GM21526 (cell line): ENCODE measurements around the gene AKAP3.

Experiments used
- ATAC-seq: cut with Tn5 transposase; IDR thresholded peaks from one replicate; pipeline ENCODE4 v1.9.1; 2021; ENCODE audit warnings: moderate library complexity; ENCODE audit not compliant: unreplicated experiment, low FRiP score

AKAP3 gene

DNA sequence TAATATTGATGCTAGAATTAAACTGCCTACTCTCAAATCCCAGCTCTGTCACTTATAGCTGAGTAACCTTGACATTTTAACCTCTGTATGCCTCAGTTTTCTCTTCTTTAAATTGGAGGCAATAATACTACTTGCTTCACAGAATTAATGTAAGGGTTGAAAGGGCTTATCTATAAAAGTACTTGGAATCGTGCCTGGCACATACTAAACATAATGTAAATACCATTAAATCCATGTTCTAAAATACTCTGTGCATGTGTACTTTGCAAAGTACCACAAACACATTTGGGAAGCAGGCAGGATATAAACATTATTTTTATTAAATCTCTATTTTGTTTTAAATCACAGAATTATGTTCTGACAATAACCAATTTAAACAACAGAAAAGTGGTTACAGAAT, 44.9 kb downstream of the AKAP3 start:
- ATAC-seq = no peak

DNA sequence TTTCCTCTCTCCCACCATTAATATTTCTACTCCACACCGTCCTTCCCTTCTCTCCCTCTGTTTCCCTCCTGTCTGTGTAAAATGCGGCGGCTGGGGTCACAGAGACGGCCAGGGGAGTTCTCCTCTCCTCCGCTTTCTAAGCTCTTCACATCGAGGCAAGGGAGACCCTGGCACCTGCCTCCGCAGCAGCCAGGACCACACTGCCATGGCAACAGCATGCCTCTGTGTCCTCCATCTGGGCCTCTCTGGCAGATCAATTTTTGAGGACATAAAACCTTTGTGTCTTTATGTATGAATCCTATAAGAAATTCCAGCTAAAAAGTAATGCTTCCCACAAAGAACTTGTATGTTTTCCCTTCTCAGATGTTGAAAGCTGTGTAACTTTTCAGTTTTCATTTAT, 45.4 kb downstream of the AKAP3 start:
- ATAC-seq = no peak

GRCh38 chr12:4595881-4596280, 53.0 kb downstream of the AKAP3 start:
- ATAC-seq = no peak

- no peak for ATAC-seq
Observed at GRCh38 chr12:4591180-4591687, 57.6 kb downstream of the AKAP3 start.

- no peak for ATAC-seq
Observed at GRCh38 chr12:4589941-4590340, 58.9 kb downstream of the AKAP3 start.

- ATAC-seq = no peak
Observed at GRCh38 chr12:4588916-4589315, 59.9 kb downstream of the AKAP3 start.

DNA sequence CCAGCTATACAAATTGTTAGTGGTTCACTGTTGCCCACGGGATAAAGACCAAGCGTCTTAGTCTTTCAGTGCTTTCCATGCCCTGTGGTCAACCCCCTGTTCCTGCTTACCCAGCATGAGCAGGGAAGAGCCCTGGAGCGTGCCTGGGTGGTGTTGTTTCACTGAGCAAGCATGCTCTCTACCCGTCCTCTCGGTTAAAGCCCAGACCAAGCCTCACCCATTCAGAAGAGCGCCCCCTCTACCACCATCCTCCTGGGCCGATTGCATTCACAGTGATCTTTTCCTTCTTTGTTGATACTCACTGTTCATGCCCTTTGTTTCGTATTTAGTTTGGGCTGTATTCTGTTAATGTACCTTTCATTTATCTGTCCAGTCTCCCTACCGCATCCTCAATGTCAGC, 61.7 kb downstream of the AKAP3 start:
- ATAC-seq = no peak

DNA sequence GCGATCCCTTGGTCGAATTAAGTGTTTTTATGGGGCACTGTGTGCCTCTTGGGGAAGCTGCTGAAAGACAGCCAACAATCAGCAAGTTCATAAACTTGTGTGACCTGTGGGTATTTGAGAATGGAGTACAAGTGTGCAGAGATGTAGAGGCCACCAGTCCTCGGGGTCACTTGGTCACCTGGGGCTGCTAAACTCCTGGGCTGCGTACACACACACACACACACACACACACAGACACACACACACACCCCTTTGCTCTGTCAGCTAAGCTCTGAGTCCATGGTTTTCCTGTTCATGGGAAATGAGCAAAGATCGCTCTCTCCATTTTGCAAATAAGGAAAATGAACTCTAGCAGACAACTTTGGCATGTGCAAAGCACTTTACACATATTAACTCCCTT, 62.4 kb downstream of the AKAP3 start:
- ATAC-seq = no peak

DNA sequence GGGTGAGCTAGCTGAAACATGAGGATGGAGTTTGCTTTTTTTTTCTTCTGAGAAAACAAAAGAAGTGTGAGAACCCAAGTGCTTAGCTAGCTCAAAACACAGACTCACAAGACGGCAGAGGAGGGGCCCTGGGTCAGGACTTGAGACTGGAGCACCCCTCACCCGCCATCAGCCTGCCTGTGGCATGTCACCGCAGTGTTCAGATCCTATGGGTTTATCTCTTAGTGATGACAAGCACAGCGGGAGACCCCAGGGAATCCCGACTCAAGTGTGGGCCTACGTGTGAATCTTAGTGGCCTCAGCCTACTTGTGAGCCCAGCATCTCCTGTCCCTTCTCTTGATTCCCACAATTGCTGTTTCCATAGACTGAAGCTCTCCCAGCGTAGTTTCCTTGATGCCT, 64.0 kb downstream of the AKAP3 start:
- no peak for ATAC-seq

DNA sequence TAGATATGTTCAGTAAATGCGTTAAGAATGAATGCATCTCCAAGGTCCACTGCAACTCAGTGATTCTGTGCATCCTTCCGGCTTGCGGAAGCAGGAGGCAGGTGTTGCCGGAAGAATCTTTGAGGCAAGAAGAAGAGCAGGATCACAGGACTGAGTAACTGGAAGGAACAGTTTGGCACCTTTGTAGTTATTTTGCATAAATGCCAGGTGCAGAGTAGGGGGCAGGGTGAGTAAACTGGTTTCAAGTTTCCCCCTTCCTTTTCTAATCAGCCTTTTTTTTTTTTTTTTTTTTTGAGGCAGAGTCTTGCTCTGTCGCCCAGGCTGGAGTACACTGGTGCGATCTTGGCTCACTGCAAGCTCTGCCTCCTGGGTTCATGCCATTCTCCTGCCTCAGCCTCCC, 64.6 kb downstream of the AKAP3 start:
- ATAC-seq = no peak

DNA sequence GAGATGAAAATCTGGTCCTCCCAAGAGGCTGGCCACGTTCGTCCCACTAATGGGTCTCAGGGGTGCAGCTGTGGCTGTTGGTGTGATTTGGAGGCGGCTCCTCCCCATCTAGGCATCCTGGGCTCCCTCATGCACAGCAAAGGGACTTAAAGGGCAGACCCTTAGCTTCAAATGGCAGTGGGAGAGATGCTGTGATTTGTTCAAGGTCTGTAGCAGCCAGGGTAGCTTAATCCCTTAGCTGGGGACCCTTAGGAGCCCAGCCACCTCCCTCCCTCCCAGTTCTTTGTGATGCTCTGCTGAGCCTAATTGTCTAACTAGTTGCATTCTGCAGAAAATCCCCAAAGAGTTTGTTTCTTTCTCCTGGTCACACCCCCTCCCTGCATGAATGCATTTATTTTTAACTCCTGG, 68.6 kb downstream of the AKAP3 start:
- no peak for ATAC-seq

- ATAC-seq = no peak
Observed at GRCh38 chr12:4579305-4580102, 69.3 kb downstream of the AKAP3 start.

- ATAC-seq = no peak
Observed at GRCh38 chr12:4572680-4573079, 76.2 kb downstream of the AKAP3 start.

GRCh38 chr12:4569261-4569660, 79.6 kb downstream of the AKAP3 start:
- no peak for ATAC-seq

DNA sequence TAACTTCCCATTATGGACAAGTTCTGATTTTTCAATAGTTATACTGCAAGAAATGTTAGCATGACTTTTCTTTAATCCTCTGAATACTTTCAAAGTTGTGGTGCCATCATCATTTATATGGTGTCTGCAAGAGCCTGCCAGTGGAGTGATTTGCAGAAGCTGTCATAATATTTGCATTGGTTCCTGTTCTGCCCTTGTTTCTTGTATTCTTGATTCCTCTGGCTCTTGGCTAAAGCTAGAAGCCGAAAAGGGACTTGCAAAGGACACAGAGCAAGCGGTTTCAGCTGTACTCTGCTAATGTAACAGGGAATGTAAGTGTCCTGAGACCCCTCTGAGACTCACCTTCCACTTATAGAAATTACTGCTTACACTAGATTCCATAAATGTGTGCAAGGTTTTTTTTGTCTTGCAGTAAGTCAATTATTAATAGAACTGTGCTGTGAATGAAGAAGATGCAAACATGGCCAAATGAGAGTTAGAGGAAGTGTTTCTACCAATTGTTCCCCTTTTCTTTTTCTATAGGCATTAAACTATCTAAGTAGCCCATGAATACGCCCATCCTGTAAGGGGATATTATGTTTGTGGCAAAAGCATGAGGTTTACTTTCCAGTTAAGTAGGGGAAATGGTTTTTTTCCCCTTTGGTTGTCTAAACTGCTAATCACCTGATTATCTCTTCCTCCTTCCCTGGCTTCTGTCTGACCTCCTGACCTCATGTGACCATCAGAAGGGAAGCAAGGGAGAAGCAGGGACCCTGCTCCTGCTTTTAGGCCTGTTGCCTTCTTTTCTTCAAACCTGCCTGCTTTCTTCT, 81.6 kb downstream of the AKAP3 start:
- peak; percentile 45 for ATAC-seq

DNA sequence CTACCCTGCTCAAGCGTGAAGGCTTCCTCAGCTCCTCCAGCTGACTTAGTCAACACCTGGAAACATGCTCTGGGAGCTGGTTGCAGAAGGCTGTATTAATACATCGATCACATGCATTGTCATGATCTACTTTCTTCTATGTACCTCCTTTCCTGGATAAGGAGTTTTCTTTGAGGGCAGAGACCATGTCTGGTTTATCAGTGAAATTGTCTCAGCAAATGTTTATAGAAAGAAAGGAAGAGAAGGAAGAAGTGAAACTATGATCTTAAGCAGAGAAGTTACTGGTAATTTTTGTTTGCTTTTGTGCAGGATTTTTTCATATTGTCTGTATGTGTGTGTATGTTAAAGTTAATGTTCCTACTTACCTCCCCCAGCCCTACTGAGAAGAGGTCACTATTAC, 82.4 kb downstream of the AKAP3 start:
- no peak for ATAC-seq
